DOHH2 (cell line): ENCODE measurements around the gene TNFSF12.

Experiments used
- EZH2phosphoT487 ChIP-seq: fragments of 200-600 bp; sonication (generic); IDR thresholded peaks from 2 replicates; pipeline ENCODE4 v1.6.1; 2017; ENCODE audit warnings: borderline replicate concordance, mild to moderate bottlenecking, antibody characterized with exemption, low read length, moderate library complexity, mixed read lengths
- TF ChIP-seq, protein P1 (sequence below): fragments of 200-600 bp; sonication (generic); IDR thresholded peaks from one replicate; pipeline ENCODE4 v1.5.1; 2014; ENCODE audit warnings: antibody characterized with exemption, mild to moderate bottlenecking, low read depth, low read length; ENCODE audit not compliant: poor library complexity, severe bottlenecking

DNA sequence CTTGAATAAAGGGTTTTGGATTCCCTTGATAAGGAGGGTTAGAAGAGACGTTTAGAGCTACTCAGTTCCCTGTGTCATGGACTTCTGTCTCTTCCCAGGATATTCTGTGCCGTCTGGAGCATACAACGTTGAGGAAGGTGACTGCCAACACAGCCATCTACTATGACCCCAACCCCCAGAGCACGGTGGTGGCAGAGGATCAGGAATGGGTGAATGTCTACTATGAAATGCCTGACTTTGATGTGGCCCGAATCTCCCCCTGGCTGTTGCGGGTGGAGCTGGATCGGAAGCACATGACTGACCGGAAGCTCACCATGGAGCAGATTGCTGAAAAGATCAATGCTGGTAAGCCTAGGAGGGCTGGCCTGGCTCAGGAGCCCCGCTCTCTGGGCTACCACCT, 40.0 kb upstream of the TNFSF12 start:
- TF ChIP-seq, protein P1, sequence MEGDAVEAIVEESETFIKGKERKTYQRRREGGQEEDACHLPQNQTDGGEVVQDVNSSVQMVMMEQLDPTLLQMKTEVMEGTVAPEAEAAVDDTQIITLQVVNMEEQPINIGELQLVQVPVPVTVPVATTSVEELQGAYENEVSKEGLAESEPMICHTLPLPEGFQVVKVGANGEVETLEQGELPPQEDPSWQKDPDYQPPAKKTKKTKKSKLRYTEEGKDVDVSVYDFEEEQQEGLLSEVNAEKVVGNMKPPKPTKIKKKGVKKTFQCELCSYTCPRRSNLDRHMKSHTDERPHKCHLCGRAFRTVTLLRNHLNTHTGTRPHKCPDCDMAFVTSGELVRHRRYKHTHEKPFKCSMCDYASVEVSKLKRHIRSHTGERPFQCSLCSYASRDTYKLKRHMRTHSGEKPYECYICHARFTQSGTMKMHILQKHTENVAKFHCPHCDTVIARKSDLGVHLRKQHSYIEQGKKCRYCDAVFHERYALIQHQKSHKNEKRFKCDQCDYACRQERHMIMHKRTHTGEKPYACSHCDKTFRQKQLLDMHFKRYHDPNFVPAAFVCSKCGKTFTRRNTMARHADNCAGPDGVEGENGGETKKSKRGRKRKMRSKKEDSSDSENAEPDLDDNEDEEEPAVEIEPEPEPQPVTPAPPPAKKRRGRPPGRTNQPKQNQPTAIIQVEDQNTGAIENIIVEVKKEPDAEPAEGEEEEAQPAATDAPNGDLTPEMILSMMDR = no peak
- TF ChIP-seq EZH2phosphoT487 = no peak
